Stimulated activated CD4-positive, alpha-beta T cell treated with anti-CD3 and anti-CD28 coated beads, Interleukin-15, amount 100 ng/mL, for 48 hours (primary cell): Measurements from ENCODE around the gene CAMK2N1.
"Not testable (repeated sequence)": the region's sequence is repeated elsewhere in the genome, so short reads cannot be mapped to it uniquely, and the experiment has no call there.

Experiments used
- DNase-seq, 2 donors: peaks; one replicate each; pipeline ENCODE4 v3.0.0-alpha.2; 2020; ENCODE audit warnings: low read depth in 2 of 2

Gene CAMK2N1

DNA sequence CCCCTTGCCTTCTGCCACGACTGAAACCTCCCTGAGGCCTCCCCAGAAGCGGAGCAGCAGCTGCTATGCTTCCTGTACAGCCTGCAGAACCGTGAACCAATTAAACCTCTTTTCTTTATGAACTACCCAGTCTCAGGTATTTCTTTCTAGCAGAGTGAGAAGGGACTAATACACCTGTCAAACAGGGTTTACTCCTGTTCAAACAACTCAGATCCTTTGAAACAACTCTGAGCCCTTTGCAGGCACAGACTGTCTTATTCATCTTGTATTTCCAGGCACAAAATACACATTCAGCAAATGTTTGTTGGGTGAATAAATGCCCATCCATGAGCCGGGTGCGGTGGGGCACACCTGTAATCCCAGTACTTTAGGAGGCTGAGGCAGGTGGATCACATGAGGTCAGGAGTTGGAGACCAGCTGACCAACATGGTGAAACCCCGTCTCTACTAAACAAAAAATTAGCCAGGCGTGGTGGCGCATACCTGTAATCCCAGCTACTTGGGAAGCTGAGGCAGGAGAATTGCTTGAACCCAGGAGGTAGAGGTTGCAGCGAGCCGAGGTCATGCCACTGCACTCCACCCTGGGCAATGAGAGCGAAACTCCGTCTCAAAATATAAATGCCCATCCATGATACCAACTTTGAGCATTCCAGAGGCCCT lies 10.8 kb upstream of the CAMK2N1 start:
- DNase-seq, result not testable (repeated sequence)

DNA sequence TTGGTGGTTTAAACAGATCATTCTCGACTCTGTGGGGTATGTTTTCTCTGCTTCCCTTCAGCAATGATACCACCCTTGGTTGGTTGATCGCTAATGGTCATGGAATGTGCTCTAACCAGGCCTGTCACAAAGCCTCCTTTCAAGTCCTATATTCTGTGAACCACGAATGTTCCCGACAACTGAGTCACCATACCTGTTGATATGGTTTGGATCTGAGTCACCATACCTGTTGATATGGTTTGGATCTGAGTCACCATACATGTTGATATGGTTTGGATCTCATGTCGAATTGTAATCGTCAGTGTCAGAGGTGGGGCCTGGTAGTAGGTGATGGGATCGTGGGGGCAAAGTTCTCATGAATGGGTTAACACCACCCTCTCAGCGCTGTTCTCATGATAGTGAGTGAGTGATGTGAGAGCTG lies 10.2 kb upstream of the CAMK2N1 start:
- DNase-seq, result peak in 1 of 2 donors; percentile 24

DNA sequence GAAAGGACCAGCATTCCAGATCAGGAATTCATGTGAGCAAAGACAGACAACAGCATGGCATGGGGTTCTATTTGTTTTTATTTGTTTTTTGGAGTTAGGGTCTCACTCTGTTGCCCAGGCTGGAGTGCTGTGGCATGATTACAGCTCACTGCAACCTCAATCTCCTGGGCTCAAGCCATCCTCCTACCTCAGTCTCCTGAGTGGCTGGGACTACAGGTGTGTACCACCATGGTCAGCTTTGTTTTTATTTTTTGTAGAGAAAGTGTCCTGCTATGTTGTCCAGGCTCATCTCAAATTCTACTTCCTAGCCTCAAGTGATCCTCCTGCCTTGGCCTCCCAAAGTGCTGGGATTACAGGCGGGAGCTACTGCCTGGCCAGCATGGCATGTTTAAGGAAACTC lies 9.7 kb upstream of the CAMK2N1 start:
- no peak for DNase-seq

DNA sequence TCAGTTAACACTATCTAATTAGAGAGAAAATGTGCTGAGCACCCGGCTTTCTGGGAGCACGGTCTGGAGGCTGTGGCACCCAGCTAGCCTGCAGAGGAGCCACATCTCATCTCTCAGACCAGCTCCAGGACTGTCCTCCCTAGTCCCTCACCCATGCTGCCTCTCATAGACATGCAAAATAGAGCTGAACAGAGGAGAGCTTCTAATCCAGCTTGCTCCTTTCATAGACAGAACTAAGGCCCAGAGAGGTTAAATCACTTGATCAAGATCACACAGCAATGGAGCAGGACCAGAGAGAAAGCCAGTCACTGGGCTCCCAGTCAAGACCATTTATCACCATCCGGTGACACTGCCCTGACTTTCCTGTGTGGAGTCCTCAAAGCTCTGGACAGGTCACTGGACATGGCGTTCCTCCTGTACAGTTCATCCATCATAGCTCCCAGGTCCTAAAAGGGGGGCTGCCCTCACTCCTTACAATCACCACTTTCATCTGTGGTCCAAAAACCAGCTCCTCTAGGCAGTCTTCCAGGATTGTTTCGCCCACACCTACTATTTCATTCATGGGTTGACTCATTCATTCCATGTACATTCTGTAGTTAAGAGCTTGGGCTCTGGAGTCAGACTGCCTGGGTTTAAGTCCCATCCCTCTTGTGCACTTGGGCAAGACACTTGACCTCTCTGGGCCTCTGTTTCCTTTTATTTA lies 8.8 kb upstream of the CAMK2N1 start:
- DNase-seq, result no peak

DNA sequence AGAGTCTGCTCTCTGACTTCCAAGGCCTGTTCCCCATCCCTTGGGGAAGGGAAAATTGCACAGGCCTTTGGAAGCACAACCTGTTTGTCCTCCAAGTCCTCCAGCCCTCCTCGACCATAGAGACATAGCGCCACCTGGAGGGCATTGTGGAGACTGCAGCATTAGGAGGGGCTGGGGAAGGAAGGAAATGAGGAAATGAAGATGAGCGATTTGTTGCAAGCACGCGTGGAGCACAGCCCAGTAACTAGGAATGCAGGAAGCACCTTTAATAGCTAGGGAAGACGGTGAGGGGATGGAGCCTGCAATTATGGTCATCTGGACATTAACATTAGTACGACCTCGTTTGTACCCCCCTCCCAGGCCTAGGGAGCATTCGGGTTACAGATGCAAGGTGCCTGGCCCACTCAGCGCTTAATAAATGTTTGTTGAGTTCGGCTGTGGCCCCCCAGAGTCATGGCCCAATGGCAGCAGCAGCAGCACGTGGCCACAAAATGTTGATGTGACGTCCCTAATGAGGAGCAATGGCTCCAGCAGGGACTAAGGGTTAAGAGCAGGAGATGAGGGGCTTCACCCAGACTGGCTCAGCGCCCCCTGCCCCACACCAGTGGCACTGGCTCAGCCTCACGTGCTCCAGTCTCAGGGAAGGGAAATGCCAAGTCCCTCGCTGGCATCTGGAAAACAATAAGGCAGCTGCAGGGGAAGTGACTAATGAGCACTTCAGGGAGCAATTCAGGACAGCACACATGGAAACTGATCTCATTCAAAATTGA lies 8.0 kb upstream of the CAMK2N1 start:
- DNase-seq, result peak; percentile 62 to 67

DNA sequence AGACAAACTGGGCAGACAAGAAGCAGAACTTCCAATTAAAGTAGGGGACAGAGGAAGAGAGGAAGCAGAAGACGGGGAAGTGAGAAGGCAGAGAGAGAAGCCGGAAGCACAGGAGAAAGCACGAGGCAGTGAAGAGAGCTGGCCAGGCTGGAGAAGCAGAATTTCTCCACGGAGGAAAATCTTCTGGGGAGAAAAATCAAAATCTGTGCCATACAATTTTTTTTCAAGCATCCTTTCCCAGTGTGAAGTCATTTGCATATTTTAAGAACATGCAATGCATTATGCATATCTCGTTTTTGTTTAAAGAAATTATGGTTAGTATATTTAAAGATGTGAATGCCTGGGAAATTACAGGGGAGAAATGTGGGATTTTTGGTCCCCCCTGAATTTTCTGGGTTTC lies 7.3 kb upstream of the CAMK2N1 start:
- no peak for DNase-seq

DNA sequence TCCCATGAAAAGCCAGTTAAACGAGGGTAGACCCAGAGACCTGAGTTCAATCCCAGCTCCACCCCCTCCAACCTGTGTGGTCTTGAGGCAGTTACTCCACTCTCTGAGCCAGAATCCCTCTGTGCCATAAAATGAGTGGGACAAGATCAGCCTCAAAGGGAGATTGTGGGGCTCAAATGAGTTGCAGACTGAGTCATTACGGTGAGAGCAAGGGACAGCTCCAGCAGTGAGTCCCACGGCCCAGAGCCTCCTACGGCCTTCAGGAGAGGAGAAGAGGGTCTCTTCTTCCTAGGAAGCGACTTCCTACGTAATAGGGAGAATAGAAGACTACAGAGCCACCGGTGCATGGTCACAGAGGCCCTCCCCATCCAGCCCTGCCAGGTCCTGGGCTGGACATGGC lies 6.7 kb upstream of the CAMK2N1 start:
- DNase-seq, result no peak

DNA sequence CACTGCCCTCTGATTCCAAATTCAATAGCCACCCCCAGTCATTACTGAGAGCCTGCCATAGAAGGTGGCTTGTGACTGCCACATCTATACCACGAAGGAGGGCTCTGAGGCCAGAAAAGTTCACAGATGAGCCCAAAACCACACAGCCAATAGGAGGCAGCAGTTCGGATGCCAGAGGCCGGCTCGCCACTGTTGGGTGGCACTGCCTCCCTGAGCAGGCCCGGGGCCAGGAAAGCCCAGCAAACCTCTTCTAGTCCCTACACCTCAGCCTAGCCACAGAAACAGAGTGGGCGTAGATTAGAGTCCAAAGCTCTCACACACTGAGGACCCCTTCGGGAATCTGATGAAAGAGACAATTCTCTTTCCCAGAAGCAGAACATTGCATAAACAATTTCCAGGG lies 5.9 kb upstream of the CAMK2N1 start:
- DNase-seq, result no peak

DNA sequence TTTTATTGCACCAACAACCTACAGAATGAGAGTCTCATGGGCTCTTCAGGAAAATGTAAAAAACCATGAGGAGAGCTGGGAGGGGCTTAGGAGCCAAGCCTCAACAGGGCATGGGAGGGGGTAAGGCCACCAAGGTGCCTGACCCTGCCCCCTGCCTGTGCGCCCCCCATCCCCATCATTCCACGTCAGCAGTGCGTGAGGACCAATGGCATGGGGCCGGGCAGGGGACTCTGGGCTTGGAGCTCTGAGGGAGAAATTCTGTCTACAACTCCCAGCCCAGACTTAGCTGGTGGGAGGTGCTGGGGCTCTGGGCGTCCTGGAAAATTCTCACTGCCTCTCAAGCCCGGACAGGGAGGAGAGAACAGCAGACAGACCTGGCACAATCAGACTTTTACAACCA lies 5.2 kb upstream of the CAMK2N1 start:
- no peak for DNase-seq

DNA sequence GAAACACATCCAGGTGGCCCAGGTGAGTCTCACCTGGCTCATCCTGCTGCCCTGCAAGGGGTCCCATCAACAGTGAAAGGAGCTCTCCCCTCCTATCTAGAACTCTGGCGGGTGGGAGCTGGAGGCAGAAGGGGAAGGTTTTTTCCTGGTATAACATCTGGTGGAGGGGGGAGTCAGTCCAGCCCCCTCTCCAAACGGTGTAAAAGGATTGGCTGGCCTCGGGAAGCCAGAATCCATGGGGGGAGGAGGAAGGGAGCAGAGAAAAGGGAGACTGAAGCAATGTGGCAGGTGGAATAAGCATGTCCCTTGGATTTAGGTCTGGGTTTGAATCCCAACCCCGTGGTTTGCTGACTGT lies 1.2 kb upstream of the CAMK2N1 start:
- no peak for DNase-seq

DNA sequence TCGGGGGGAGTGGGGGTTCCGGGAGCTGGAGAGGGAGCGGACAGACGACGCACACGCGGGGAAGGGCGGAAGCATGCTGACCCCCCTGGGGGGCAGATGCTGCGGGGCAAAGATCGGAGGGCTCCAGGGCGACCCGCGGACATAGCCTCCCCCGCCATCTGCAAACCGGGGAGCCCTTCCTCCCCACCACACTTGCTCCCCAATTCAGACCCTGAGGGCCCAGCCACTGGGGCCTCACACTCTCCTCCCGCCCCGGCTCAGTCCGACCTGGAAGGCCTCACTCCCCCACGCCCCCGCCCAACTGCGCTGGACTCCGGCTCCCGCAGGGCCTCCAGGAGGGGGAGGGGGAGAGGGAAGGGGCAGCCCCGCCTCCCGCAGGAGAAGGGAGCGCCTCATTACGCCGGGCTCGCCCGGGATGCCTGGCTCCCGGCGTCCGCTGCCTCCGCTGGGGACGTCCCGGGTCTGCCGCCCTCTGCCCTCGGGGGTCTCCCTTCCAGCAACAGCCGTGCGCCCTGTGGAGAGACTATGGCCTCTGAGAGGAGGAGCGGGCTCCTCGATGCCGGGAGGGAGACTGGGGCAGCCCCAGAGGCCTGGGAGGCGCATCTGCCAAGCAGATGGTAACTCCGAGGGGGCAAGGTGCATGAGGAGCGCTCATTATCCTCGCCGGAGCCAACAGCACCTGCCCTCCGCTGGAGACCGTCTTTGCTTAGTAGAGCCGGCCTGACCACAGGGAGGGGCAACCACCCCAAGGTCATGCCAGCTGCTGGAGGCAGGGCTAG lies 636 bp upstream of the CAMK2N1 start:
- DNase-seq, result no peak

DNA sequence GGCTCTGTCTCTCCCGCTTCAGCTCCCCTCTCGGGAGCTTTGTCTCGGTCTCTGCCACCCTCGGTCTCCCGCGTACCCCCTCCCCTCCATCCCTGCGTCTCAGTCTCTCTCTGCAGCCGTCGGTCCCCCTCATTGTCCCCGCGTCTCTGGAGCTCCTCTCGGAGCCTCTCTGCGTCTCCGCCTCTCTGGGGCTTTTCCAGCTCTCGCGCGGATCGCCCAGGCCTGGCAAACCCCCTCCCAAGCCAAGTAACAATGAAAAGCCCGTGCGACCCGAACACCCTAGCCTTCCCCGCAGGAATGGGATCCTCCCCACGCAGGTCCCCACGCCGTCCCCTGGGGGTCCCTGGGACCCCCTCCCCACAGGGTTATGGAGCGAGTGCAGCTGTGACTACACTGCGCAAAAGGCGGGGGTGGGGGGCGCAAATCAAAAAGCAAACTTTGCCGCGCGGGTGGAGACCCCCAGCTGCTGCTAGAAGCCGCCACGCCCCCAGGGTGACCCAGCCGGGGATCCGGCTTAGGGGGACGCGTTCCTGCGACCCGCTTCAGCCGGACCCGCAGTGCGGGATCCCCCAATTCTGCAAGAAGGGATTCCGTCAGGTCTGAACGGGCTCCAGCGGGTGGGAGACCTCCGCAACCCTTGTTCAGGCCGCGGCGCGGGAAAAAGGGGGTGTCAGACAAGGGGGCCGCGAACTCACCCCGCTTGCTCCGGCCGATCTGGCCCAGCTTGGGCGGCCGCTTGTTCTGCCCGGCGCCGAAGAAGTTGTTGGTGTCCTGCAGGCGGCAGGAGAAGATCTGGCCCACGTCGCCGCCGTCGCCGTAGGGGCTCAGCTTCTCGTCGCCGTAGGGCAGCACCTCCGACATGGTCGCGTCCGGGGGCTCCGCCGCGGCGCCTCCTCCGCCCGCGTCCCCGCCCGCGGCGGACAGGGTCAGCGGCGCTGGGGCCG lies 1.2 kb downstream of the CAMK2N1 start:
- no peak for DNase-seq

DNA sequence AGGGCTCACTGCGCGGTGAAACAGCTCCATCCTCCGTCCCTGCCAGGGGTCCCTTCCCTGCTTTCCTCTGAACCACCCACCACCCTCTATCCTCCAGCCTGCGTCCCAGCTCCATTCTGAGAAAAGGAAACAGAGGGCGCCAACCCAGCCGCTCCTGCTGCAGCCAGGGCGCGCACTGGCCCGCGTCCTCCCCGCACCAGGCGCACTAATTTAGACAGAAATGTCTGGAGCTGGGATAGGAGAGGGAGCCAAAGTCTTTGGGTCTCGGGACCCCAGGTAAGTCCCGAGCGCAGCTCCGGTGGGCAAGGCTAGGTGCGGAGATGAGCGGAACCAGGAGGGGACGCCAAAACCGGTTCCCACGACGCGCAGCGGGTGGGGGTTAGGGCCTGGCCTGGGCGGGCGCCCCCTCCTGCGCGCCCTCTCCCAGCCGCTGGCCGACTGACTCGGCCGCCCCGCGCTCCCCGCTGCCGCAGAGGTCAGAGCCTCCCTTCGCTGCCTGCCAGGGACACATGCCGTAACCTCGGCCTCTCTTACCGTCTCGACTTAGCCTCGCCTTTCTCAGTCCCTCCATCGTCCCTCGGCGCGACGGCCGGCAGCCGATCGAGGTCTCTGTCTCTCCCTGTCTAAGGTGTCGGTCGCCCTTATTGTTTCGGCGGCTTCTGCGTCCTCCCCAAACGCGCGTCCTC lies 2.0 kb downstream of the CAMK2N1 start:
- DNase-seq, result no peak

DNA sequence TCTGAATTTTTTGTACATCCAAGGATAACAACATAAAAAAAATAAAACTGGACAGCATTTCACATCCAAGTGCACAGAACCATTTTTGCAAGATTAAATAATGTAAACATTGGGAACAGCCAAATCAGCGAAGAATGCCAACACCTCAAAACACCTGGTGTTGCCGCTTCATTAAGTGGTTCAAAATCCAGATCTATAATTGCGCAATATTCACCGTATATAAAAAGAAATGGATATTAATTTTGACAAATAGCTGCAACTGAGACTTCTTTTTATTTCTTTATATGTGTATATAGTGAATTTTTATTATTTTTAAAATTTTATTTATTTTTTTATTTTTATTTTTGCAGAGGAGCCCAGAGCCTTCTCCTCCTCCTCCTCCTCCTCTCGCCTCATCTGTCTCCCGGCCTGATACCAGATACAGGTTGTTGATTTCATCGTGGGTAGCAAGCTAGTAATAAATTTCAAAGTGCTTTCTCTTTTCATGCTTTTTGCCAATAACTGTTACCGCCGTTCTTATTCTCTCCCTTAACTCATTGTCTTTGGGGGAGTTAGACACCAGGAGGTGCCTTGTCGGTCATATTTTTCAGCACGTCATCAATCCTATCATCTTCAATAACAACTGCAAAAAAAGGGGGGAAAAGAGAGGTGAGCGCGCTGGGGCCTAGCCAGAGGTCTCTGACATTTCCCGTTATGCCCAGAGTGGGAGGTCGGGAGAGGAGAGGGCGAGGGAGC lies 2.7 kb downstream of the CAMK2N1 start:
- DNase-seq, result no peak

DNA sequence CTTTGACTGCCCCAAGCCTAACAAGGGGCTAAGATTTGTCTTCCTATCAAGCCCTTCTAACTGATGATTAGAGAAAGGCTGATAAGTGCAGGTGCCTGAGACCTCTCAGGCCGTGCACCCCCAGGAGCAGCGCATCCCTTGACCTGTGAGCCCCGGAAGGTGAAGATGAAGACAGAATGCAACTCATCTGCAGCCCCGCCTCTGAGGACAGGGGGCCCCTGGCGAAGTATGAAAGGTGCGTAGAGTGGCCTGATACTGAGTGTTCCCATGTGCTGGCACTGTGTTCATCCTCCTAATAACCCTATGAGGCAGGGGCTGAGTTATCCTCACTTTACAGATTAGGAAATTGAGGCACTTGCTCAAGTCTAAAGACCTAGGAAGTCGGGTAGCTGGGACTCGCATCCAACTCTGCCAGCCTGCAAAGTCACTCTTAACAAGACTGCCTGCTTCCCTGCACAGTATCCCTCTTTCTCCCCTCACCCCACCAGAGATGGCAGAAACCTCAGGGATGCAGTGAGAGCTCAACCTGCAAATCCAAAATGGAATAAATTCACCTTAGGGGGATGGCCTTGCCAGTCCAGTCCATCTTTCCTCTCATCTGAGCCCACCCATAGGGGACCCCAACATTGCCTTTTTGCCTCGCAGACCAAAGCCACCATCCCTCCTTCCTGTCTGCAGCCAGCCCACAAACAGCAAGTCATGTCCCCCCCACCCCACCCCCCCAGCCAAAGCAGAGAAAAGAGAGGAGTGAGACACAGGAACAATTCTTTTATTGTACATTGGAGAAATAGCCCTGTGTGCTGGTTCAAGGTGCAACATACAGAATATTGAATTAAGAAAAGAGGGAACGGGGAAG lies 4.1 kb downstream of the CAMK2N1 start:
- no peak for DNase-seq

DNA sequence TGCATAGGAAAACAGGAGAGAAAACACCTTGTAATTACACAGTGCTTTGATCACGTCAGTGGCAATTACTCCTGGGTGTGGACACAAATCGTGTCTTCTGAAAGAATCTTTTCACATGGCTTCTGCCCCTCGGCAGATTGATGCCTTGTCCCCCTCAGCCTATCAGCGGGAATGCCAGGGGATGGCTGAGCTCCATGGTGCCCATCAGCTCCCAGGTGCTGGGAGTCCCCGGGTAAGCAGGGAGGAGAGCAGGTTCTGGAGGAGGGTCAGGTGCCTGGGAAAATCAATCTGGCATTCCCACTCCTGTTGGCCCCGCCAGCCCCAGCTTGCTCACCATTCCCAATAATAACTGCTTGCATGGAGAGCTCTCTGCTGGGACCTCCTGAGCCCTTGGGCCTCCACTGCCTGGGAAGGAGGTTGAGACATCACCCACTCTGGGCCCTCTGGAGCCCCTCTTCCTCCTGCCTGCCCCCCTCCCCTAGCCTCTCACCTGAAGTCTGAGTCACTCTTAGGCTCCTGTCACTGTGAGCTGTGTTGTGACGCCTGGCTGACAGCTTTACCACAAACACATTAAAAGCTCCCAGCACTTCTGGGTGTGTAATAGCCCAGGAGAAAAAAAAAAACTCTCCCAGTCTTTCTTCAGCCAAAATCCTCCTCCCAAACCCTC lies 4.9 kb downstream of the CAMK2N1 start:
- DNase-seq, result no peak

DNA sequence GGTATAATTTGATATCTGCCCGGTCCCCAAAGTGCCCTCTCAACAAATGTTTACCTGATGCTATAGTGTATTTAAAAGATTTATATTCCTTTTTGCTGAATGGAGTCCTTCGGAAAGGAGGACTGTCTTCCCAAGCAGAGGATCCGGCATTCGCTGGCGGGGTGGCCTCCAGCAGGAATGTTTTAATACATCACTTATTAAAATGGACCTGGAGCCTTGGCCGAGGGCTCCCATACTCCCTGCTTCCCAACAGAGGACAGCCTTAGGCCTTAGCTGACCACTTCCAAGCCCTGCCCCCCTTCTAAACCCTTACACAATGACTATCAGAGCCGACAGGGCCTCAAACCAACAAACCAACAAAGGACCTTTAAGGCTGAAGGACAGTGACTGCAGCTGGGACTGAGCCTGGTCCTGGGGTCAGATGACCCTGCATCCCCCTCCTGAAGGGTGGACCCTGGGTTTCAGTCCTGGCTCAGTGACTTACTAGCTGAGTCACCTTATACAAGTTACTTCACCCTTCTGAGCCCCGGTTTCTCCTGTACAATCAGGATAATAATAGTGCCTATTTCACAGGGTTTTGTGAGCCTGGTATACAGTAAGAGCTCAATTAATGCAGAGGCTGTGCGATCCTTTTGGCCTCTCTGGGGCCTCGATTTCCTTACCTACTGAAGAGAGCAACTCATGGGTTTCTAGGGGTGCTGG lies 5.6 kb downstream of the CAMK2N1 start:
- DNase-seq, result no peak

DNA sequence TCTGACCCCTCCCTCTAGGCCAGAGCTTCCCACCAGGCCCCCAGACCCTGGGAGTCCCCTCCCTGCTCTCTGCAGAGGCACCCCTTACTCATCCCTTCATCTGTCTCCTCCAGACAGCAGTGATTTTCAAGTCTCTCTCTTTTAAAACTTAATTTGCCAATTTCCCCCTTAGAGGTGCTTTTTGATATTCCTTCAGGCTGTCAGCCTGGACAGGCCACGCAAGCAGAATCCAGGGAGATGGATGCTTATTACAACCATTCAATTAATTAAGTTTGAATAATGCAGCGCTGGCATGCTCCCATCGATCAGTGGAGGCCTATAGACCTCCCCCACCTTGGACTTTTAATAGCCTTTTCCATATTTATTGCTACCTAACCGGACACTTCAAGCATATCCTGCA lies 6.2 kb downstream of the CAMK2N1 start:
- DNase-seq, result no peak
